ENCODE data around the gene HOXA9.

HOXA9 gene

GRCh38 chr7:27123007-27123476, 42.3 kb downstream of the HOXA9 start:
- DNase-seq (ENCODE audit: insufficient read length) (no peak), FAIRE-seq (no peak)
- TF ChIP-seq POLR2A (IDR thresholded peaks at IDR 0.05; ENCODE audit: low read depth, low read length) (no peak), POLR2AphosphoS5 (IDR thresholded peaks at IDR 0.05; ENCODE audit: low read depth, low read length) (no peak), TAF1 (IDR thresholded peaks at IDR 0.05; ENCODE audit: borderline replicate concordance, low read depth, low read length) (no peak)

DNA sequence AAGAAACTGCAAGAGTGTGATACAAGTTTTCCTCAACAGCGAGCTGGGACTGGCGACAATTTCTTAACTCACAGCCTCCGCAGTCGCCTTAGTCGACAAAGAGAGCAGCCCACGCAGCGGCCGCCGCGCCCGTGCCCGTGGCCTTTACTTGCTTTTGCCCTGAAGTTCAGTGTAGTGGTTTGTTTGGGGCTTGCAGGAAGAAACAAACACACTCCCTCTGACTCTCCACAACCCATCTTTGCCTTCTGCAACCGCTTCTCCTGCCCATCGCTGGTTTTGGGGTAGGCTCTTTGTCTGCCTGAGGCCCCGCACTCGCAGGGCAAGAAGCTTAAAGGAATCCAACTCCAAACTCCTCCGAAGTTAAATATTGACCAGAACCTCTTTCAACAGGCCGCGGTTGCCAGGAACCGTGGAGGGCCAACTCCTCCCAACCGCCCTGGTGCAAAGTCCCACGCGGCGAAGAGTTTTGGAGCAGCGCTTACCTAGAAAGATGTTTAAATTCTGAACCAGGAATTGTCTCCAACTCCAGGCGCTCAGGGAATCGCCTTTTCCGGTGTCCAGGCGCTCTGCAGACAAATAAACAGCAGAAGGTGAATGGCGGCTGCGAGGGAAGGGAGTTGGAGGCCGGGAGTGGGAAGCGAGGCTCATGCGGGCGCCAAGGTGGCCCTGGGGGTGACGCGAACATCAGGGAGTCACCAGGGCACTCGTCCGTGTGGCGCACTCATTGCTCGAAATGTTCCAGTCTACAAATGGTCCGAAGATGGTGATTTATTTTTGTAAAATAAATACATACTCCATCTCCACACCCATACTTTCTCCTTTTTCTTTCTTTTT, 43.0 kb downstream of the HOXA9 start:
- DNase-seq (ENCODE audit: insufficient read length) (no peak), FAIRE-seq (no peak)
- TF ChIP-seq TAF1 (IDR thresholded peaks at IDR 0.05; ENCODE audit: borderline replicate concordance, low read depth, low read length) (no peak), POLR2A (IDR thresholded peaks at IDR 0.05; ENCODE audit: low read depth, low read length) (no peak), POLR2AphosphoS5 (IDR thresholded peaks at IDR 0.05; ENCODE audit: low read depth, low read length) (no peak)

GRCh38 chr7:27121684-27122076, 43.7 kb downstream of the HOXA9 start:
- no peak for FAIRE-seq
- TF ChIP-seq POLR2AphosphoS5 (IDR thresholded peaks at IDR 0.05; ENCODE audit: low read depth, low read length) (no peak), TAF1 (IDR thresholded peaks at IDR 0.05; ENCODE audit: borderline replicate concordance, low read depth, low read length) (no peak), POLR2A (IDR thresholded peaks at IDR 0.05; ENCODE audit: low read depth, low read length) (no peak)

DNA sequence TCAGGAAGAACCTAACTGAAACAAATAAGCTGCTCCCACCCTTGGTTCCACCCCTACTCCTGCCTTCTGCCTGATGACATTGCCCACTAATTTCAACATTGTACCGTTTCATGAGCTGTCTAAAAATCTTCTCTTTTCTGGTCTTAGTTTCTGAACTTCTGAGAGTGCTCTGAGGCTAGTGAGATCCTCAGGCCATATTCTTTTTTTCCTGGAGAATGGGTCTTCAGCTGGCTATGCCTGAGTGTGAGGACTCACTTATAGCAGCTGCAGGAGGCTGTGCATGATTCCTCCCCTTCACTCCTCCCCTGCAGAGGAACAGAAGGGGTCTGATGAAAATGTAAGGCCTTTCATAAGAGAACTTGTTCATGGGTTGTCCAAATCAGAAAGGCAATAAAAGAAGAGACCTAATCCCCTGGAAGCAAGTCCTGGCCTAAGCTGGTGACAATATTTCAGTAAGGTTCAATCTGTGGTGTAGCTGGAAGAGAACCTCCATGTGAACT, 45.9 kb downstream of the HOXA9 start:
- DNase-seq (ENCODE audit: insufficient read length) = no peak
- TF ChIP-seq POLR2A (IDR thresholded peaks at IDR 0.05; ENCODE audit: low read depth, low read length) = no peak
- no peak for FAIRE-seq

More at GRCh38 chr7:27121684-27122076, 43.7 kb downstream of the HOXA9 start:
- DNase-seq (ENCODE audit: insufficient read length) = no peak

- no peak for FAIRE-seq
- DNase-seq (ENCODE audit: insufficient read length) = no peak
- TF ChIP-seq TAF1 (IDR thresholded peaks at IDR 0.05; ENCODE audit: borderline replicate concordance, low read depth, low read length) (no peak), POLR2A (IDR thresholded peaks at IDR 0.05; ENCODE audit: low read depth, low read length) (no peak), POLR2AphosphoS5 (IDR thresholded peaks at IDR 0.05; ENCODE audit: low read depth, low read length) (no peak)
Observed at GRCh38 chr7:27118580-27118979, 46.8 kb downstream of the HOXA9 start.

- no peak for DNase-seq (ENCODE audit: insufficient read length)
- FAIRE-seq = no peak
- TF ChIP-seq TAF1 (IDR thresholded peaks at IDR 0.05; ENCODE audit: borderline replicate concordance, low read depth, low read length) = no peak
- no peak for TF ChIP-seq POLR2A (IDR thresholded peaks at IDR 0.05; ENCODE audit: low read depth, low read length)
- TF ChIP-seq POLR2AphosphoS5 (IDR thresholded peaks at IDR 0.05; ENCODE audit: low read depth, low read length) = no peak
Observed at GRCh38 chr7:27117887-27118491, 47.3 kb downstream of the HOXA9 start.

GRCh38 chr7:27116962-27117886, 48.1 kb downstream of the HOXA9 start:
- FAIRE-seq (no peak), DNase-seq (ENCODE audit: insufficient read length) (no peak)
- TF ChIP-seq TAF1 (IDR thresholded peaks at IDR 0.05; ENCODE audit: borderline replicate concordance, low read depth, low read length) = no peak
- TF ChIP-seq POLR2AphosphoS5 (IDR thresholded peaks at IDR 0.05; ENCODE audit: low read depth, low read length) = no peak
- TF ChIP-seq POLR2A (IDR thresholded peaks at IDR 0.05; ENCODE audit: low read depth, low read length) = no peak

DNA sequence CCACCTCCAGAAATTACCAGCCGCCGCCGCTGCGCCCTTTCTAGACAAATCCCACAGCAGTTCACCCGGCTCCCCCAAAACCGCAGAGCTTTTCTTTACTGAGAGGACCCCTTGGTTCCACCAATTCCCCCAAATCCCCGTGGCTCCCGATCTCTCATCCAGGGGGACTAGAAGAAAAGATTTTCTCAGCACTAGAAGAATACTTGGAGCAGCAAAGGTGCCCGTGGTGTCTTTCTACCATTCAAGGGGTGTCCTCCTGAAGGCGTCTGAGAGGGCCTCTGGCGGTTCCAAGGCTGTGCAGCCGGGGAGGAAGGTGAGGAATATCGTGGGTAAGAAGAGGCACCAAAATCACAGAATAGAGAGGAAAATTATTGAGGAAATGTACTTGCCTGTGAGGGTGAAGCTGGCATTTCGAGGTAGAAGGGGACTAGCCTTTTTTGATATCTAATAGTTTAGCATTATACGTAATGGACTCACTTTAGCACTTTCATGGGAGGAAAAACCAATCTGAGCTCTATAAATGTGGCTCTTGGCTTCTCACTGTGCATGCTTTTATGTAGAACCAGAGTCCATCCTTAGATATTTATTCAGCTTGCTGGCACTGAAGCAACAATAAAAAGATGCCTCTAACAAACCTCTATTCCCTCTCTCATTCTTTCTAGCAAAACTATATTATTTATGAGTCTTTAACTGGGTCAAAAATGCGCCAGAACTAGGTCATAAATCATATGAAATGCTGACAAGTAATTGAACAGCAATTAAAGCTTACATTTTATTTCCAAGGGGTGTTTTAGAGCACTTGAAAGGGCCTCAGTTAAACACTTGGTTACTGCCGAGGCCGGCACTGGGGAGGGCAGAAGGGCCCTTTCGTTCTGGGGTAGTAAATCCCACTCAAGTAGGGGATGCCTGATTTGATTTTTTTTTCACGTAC, 49.0 kb downstream of the HOXA9 start:
- no peak for DNase-seq (ENCODE audit: insufficient read length)
- FAIRE-seq = no peak
- TF ChIP-seq TAF1 (IDR thresholded peaks at IDR 0.05; ENCODE audit: borderline replicate concordance, low read depth, low read length) (no peak), POLR2AphosphoS5 (IDR thresholded peaks at IDR 0.05; ENCODE audit: low read depth, low read length) (no peak), POLR2A (IDR thresholded peaks at IDR 0.05; ENCODE audit: low read depth, low read length) (no peak)

GRCh38 chr7:27115221-27116026, 49.9 kb downstream of the HOXA9 start:
- TF ChIP-seq TAF1 (IDR thresholded peaks at IDR 0.05; ENCODE audit: borderline replicate concordance, low read depth, low read length) = no peak
- no peak for TF ChIP-seq POLR2AphosphoS5 (IDR thresholded peaks at IDR 0.05; ENCODE audit: low read depth, low read length)
- no peak for TF ChIP-seq POLR2A (IDR thresholded peaks at IDR 0.05; ENCODE audit: low read depth, low read length)
- DNase-seq (ENCODE audit: insufficient read length) (no peak), FAIRE-seq (no peak)

GRCh38 chr7:27114881-27115220, 50.5 kb downstream of the HOXA9 start:
- FAIRE-seq = no peak

More at GRCh38 chr7:27114881-27115220, 50.5 kb downstream of the HOXA9 start:
- TF ChIP-seq TAF1 (IDR thresholded peaks at IDR 0.05; ENCODE audit: borderline replicate concordance, low read depth, low read length) = no peak
- TF ChIP-seq POLR2AphosphoS5 (IDR thresholded peaks at IDR 0.05; ENCODE audit: low read depth, low read length) = no peak
- no peak for TF ChIP-seq POLR2A (IDR thresholded peaks at IDR 0.05; ENCODE audit: low read depth, low read length)
- no peak for DNase-seq (ENCODE audit: insufficient read length)
